Epithelial cell of prostate (primary cell): ENCODE measurements around the gene EPS8.
A peak's percentile ranks its signal among the peaks of the same experiment; 100 is the strongest.

Experiments used
- DNase-seq: peaks from one replicate; pipeline ENCODE4 v3.0.0-alpha.2; 2011; ENCODE audit warnings: low read depth, low spot score
- H3K27ac ChIP-seq: fragments of 450-650 bp; 2 replicates; pipeline ENCODE4 v1.5.1; 2017; ENCODE audit warnings: mild to moderate bottlenecking

Gene EPS8

DNA sequence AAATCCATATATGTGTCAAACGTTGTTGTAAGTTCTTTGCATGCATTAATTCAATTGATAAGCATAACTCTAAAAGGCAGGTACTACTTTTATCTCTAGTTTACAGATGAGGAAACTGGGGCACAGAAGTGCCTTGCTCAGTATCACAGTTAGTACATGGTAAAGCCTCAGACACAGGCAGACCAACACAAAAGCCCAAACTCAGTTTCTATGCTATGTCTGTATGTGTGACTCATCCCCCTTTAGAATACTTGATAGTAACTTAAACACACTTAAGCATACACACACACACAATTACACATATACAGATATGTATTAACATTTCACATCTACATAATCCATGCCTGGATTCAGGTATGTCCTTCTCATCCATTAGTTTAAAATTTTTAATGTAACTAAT, 88.0 kb downstream of the EPS8 start:
- no peak for DNase-seq
- peak overlapping the region; percentile 74 for H3K27ac ChIP-seq

DNA sequence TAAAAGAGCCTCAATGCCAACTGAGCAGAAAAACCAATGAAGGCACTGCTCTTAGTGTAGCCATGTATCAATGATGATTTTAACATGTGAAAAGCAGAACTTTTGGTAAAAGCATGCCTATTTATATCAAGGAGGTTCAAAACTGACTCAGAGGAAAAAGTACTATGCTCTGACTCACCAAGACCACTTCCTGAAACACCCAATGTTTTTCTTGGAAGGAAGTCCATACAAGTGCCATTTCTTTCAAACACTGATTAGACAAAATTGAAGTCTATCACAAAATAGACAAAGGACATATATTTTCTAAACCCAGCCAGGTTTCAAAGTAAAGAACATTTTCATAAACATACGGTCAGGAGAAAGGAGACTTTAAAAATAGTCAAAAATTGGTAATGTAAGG, 88.6 kb downstream of the EPS8 start:
- peak; percentile 45 for DNase-seq
- peak overlapping the region; percentile 74 for H3K27ac ChIP-seq

DNA sequence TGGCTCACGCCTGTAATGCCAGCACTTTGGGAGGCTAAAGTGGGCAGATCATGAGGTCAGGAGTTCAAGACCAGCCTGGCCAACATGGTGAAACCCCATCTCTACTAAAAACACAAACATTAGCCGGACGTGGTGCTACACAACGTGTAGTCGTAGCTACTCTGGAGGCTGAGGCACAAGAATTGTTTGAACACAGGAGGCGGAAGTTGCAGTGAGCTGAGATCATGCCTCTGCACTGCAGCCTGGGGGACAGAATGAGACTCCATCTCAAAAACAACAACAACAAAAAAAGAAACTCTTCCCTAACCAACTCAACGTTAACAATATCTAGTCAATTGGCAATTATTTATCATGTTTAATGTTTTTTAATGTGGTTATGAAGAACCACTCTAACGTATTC, 89.3 kb downstream of the EPS8 start:
- peak overlapping the region; percentile 74 for H3K27ac ChIP-seq
- no peak for DNase-seq

DNA sequence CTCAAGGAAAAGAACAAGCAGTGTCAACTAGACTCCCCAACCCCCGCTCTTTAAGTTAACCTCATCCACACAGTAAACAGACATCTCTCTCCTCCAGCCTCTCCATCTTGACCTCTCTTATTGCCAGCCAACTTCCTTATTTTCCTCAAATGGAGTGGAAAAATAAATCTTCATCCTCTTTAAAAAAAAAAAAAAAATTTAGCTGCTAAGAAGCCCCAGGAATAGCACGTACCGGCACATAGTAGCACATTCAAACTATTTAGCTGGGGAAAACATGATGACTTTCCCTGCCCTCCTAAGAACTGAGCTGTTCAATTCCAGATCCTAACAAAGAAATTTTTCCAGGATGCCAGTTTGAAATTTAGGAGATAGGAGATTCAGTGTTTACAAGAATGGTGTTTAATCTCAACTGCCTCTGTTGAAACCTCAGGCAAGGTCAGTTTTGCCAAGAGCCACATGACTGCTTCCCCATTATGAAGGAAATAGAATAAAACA, 90.8 kb downstream of the EPS8 start:
- DNase-seq: no peak
- H3K27ac ChIP-seq: no peak overlapping the region

DNA sequence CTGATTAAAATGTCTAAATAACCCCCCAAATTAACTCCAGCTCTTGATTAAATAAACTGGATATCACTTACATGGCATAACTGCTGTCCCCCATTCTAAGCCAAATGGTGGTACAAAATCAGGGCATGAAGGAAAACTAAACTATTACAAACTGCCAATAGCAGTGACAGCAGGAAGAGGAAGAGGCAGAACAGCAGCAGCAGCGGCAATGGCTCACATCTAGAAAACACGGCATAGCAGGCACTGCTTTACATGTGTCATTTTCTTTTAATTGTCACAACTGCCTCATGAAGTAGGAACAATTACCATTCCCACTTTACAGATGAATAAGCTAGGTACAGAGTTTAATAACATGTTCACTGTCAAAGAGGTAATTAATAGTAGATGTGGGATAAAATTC, 92.0 kb downstream of the EPS8 start:
- no peak for DNase-seq
- H3K27ac ChIP-seq: no peak overlapping the region

DNA sequence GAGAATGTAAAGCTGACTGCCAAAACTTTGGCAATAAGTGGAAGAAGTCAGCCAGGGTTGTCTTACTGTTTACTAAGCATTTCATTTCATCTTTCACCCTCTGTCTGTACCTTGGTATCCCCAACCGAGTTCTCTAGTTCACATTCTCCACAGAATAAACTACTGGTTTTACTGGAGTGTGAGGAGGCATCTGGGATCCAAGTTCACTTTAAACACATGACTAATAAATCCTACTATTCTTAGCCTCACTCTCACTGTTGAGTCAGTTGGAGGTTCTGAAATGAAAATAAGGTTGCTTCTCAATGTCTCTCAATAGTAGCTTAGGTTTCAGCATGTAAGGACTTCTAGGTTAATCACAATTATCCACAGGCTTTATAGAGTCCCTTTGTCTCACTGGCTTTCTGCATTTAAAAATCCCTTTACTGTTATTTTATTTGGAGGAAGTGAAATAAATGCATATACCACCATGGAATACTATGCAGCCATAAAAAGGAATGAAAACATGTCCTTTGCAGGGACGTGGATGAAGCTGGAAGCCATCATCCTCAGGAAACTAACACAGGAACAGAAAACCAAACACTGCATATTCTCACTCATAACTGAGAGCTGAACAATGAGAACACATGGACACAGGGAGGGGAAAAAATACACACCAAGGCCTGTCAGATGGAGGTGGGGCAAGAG, 95.8 kb downstream of the EPS8 start:
- H3K27ac ChIP-seq: no peak overlapping the region
- no peak for DNase-seq

DNA sequence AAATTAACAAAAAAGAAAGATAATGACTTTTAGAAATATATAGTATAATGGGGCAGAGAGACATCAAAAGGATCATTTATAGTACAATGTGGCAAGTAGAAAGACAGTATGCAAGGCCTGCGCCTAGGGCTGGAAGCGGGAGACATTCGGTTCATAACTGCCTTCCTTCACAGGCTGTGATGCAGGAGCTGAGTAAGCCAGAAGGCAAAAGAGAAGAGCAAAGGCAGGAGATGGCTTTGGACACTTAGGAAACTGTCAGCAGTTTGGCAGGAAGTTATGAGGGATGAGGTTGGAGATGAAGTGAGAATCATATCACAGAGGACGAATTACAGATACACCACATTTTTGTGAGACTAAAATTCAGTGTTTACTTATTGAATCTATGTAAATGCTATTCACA, 97.8 kb downstream of the EPS8 start:
- H3K27ac ChIP-seq: no peak overlapping the region
- DNase-seq: no peak

DNA sequence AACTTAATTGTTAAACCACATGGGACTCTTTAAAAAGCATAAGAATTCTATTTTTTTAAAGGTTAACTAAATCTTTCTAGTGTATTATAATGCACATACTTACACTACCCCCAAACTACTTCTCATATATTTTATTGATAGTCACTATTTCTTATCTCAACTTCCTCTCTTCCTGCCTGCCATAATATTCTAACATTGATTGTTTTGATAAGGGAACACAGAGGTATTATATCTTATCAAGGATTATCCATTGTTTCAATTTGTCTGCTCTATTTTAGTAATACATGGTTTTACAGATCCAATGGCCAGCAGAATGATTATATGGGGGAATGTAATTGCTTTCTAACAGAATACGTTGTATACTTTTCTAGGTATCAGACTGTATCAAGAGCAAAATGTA, 98.9 kb downstream of the EPS8 start:
- H3K27ac ChIP-seq: no peak overlapping the region
- DNase-seq: no peak

DNA sequence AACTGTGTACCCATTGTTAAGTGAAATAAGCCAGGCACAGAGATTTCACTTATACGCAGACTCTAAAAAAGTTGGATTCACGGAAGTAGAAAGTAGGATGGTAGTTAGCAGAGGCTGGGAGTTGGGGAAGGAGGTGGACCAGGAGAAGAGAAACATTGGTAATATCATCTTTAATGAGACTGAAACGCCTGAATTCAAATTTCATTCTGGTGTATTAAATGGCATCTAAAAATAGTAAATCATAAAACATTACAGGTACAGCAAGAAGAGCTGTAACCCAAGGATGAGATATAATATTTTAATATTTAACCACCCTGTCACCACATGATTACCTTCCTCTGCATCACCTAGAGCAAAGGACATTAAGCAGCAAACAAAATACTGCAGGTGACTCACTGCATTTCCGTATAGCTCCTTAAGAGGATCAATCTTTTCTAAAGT, 99.4 kb downstream of the EPS8 start:
- no peak for DNase-seq
- H3K27ac ChIP-seq: no peak overlapping the region

DNA sequence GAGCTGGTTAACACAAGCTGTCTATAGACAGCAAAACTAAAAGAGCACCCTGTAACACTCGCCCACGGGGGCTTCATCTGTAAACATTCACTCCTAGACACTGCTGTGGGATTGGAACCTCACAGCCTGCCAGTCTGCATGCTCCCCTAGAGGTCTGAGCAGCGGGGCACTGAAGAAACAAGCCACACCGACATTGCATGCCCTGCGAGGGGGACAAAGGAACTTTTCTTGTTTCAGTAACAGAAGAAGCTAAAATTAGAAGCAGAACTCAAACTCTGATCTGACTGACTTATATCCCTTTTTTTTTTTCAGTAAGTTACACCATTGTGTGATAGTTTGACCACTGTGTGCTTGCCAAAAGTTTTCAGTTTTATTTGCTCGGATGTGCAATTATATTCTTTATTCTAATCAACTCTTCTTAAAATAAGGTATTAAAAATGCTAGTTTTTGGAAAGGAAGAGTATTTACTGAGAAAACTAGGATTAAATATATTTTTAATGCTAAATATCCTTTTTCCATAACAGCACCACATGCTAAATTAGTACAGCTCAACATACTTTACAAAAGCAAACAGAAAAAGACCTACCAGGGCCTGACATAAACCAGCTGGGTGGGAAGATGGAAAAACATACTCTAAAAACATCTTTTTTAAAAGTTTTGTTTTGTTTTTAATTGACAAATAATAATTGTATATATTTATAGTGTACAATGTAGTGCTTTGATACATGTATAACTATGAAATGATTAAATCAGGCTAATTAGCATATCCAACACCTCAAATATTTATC, 100.2 kb downstream of the EPS8 start:
- DNase-seq: no peak
- no peak overlapping the region for H3K27ac ChIP-seq

DNA sequence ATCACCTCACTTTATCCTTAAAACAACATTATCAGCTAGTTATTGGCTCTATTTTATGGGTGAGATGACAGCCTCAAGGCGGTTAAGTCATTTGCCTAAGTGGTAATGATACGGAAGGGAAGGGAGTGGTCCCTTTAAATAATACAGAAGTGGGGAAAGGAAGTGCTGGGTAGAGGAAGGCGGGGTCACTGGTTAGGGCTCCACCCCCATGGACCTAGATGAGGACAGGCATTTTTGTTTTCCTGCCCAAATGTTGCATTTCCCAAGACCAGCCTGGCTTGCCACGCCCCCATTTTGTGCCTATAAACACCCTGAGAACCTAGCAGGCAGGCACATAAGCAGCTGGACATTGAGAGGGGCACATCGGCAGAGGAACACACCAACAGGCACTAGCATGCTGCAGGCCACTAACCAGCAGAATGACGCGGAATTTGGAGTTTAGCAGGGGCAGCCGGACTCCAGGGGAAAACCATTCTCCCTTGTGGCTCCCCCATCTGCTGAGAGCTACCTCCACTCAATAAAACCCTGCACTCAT, 100.9 kb downstream of the EPS8 start:
- H3K27ac ChIP-seq: no peak overlapping the region
- no peak for DNase-seq

DNA sequence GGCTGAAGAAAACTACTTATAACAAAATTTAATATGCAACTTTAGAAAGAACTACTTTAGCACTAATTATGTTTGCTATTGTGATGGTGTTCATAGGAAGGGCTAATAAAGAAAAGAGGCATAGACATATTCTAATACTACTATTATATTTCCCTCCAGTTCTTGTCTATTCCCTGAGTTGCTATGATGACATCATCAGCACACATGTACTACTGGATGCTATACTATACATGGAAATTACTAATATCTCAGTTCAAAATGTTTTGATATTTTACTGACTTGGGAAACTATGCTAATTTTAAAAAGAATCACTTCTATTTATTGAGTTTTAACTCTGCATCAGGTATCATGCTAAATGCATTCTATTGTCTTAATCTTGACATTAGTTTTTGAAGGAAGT, 101.6 kb downstream of the EPS8 start:
- DNase-seq: no peak
- no peak overlapping the region for H3K27ac ChIP-seq

DNA sequence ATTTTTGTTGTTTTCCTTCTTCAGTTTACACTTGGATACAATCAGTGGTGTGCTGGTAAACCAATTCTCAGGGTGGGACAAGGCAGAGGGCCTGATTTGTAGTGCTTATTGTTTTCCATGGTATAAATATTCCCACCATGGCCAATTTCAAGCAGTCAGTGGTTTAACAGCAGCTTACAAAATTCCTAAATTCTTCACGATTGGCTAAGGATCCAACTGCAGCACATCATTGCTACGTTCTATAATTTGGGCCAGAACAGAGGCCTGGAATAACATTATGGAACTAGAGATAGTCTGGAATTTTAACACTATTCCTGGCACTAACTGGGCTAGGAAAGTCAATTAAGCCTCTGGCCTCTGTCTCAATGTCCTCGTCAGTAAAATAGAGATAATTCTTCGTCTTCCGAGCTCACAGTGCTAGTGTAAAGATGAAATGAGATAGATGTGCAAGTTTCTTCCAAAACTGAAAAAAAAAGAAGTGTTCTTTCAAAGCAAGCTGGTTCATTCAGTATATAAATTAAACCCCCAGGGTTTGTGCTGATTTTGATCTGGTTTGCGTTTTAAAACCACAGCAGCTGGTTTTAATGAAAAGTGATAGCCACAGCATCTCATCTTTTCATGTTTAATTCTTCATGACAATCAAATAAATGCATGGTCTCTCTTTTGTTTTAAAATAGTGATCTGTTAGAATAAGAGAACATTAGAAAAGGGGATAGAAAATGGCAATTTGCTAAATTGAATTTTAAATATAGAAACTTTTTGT, 104.1 kb downstream of the EPS8 start:
- H3K27ac ChIP-seq: no peak overlapping the region
- DNase-seq: no peak

DNA sequence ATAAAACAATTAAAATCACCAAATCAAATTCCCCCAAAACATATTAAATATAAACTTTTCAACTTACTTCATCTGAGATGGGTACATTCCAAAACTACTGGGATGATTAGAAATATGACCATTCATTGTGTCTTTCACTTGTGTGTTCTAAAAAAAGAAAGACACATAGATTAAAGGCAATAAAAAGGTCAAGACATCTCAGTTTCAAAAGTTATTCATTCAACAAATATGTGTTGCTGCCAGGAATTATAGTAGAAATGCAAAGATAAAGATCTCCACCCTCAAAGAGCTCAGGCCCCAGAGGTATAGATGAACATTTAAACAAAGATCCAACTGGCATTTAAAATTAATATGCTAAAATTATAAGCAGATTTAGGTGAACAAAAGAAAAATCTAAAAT, 106.4 kb downstream of the EPS8 start:
- H3K27ac ChIP-seq: no peak overlapping the region
- no peak for DNase-seq

DNA sequence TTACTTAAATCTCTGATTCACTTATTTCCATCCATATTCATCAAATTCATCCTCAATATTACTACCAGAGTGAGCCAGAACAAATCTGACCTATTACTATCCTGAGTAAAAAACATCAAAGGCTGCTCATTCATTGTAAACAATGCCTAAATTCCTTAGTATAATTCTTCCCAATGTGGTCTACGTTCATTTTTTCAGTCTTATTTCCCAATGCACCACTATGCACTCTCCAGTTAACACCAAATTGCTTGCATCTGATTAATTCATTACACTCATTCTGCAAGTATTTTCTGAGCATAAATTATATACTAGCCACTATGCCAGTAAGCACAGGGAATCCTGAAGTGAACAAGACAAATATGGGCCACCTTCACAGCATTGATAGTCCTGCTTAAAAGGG, 110.0 kb downstream of the EPS8 start:
- H3K27ac ChIP-seq: no peak overlapping the region
- DNase-seq: no peak

DNA sequence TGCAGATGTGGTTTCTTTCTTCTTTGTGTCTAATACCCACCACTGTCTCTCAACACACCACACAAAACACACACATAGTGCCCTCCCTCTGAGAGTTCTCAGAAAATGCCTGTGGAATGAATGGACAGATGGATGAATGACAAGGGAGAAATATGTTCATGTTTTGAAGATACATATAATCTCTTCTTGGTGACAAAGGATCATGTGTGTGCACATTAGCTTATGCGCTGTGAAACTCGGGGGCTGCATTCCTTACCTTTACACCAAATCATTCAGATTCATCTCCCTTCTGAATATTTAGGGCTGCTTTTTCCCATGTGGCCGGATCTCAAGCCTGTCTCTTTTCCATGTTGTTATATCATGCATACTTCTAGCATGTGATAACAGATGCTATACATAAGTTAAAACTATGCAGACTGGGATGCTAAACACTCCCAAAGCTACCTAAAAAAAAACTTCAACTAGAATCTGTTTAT, 111.4 kb downstream of the EPS8 start:
- H3K27ac ChIP-seq: no peak overlapping the region
- DNase-seq: no peak

DNA sequence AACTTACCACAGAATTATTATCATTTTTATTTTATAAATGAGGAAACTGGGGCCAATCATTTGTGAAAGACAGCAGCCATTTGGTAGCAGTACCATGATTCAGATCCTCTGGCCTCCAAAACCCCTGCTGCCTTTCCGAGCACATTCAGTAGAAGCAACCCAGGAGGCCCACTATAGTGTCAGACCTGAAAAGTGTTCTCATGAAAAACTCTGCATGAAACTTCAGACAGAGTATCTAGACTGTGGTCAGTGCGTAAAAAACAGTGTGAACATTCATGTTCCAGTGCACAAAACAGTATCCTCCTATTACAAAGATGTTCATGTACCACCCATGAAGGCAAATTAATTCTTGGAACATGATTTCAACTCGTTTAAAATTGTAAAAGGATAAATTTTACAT, 112.0 kb downstream of the EPS8 start:
- H3K27ac ChIP-seq: no peak overlapping the region
- DNase-seq: no peak

DNA sequence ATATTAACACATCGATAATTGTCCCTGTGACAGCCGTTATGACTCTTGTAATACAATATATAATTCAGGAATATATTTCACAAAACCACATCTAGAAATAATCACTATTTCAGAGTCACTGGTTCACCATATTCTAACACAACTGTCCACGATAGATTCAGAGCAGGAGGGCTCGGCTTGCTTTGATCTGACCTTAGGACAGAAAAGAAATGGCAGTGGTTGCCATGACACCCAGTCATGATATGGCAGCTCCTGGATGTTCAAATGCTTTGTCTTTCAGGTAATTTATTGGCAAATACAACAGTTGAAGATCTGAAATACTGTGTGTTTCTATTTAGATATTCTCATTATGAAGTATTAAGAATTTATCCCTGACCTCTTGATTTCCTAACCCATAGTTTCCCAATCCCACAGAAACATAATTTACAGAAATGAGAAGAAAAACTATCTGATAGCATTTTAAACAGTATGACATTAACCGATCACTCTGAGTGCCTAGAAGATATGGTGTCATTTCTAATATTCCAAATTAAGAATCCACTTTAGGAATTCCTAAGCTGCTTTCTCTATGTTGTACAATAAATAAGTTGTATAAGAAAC, 116.4 kb downstream of the EPS8 start:
- DNase-seq: no peak
- H3K27ac ChIP-seq: no peak overlapping the region

DNA sequence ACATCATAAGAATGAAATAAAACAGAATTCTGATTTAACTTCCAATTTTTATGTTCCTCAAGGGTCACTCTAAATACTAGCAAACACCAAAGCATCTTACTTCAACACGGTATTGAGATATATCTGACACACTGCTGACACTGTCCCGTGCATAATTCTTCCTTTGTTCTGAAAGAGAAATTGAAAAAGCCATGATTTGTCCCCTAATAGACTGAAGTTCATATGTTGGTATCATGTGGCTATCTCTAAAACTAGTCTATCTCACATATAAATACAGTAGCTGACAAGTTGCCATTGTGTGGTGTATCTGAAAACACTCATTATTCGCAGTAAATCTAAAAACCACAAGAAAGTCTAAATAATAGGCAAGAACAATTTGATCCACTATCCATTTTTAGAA, 118.4 kb downstream of the EPS8 start:
- no peak overlapping the region for H3K27ac ChIP-seq
- no peak for DNase-seq

DNA sequence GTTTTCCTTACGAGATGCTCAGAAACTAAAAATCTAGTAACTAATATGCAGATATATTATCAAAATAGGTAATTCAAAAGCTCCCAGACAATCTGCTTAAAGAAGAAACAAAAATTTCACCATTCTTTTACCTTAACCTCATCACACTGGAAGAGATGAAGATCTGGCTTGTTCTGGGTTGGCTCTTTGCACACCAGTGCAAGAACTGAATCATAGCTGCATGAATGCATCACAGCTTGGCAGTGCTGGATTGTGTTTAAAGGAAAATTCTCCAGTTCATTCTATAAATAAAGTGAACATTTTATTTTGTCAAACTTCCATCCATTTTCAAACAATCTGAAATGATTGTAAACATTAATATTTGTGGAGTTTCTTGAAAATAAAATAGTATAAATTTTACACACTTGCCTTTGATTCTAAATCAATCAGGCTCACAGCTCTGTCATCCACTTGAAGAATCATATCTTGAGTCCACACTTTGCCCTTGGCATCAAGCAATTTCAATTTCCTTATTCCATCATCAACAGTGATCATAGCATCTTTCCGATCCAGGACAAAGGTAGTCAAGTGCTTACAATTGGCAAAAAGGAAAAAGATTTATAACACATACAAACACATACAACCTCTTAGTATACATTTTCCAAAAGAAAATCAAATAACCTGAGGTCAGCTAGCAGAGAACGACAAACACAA, 119.8 kb downstream of the EPS8 start:
- no peak for DNase-seq
- no peak overlapping the region for H3K27ac ChIP-seq
